ENCODE data around the gene DNAJC5.

DNAJC5 gene

GRCh38 chr20:63855363-63856097 is 39.4 kb upstream of the DNAJC5 start:
- Histone ChIP-seq H3K4me3 (ENCODE audit: low read depth, low read length) (peak overlapping the region; percentile 30), H3K4me1 (ENCODE audit: control insufficient read depth, insufficient read depth, low read length) (peaks cover 17% of the 10 kb centered on the region), H3K9me3 (ENCODE audit: control insufficient read depth, insufficient read depth, low read length) (no peaks in the 10 kb centered on the region), H3K9ac (ENCODE audit: low read depth, low read length) (peak overlapping the region; percentile 60), H3K36me3 (ENCODE audit: control insufficient read depth, insufficient read depth, low read length) (no peaks in the 10 kb centered on the region), H3K27me3 (ENCODE audit: control insufficient read depth, insufficient read depth, low read length) (no peaks in the 10 kb centered on the region)

DNA sequence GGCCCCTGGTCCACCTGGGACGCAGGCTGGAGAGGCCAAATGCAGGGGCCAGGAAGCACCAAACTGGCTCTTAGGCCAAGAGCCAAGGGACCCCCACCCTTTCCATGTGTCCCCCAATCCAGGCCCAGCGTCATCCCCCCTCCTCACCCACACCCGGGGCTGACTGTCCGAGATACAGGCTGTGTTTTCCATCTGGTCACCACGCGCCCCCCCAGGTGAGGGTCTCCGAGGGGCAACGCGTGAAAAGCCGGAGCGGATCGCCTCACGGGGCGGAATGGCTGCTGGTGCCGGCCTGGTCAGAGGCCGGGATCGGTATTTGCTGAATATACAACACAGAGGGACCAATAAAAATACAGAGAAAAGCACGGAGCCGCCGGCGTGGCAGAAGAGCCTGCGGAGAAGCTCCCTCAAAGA is 38.8 kb upstream of the DNAJC5 start:
- Histone ChIP-seq H3K36me3 (ENCODE audit: control insufficient read depth, insufficient read depth, low read length) (peaks cover under 1% of the 10 kb centered on the region), H3K27me3 (ENCODE audit: control insufficient read depth, insufficient read depth, low read length) (no peaks in the 10 kb centered on the region), H3K9ac (ENCODE audit: low read depth, low read length) (peak overlapping the region; percentile 60), H3K4me3 (ENCODE audit: low read depth, low read length) (peak overlapping the region; percentile 30), H3K9me3 (ENCODE audit: control insufficient read depth, insufficient read depth, low read length) (no peaks in the 10 kb centered on the region), H3K4me1 (ENCODE audit: control insufficient read depth, insufficient read depth, low read length) (peaks cover 17% of the 10 kb centered on the region)

GRCh38 chr20:63857764-63858392 is 37.0 kb upstream of the DNAJC5 start:
- no peaks in the 10 kb centered on the region for H3K9me3 ChIP-seq (ENCODE audit: control insufficient read depth, insufficient read depth, low read length)
- peak overlapping the region; percentile 65 for H3K9ac ChIP-seq (ENCODE audit: low read depth, low read length)

GRCh38 chr20:63858393-63859165 is 36.3 kb upstream of the DNAJC5 start:
- Histone ChIP-seq H3K9ac (ENCODE audit: low read depth, low read length) (peak overlapping the region; percentile 65), H3K4me3 (ENCODE audit: low read depth, low read length) (peak overlapping the region; percentile 35), H3K4me1 (ENCODE audit: control insufficient read depth, insufficient read depth, low read length) (peaks cover 22% of the 10 kb centered on the region), H3K9me3 (ENCODE audit: control insufficient read depth, insufficient read depth, low read length) (no peaks in the 10 kb centered on the region), H3K36me3 (ENCODE audit: control insufficient read depth, insufficient read depth, low read length) (peaks cover 16% of the 10 kb centered on the region), H3K27me3 (ENCODE audit: control insufficient read depth, insufficient read depth, low read length) (no peaks in the 10 kb centered on the region)

More at GRCh38 chr20:63857764-63858392, 37.0 kb upstream of the DNAJC5 start:
- Histone ChIP-seq H3K27me3 (ENCODE audit: control insufficient read depth, insufficient read depth, low read length) (no peaks in the 10 kb centered on the region), H3K4me1 (ENCODE audit: control insufficient read depth, insufficient read depth, low read length) (peaks cover 17% of the 10 kb centered on the region), H3K36me3 (ENCODE audit: control insufficient read depth, insufficient read depth, low read length) (peaks cover 16% of the 10 kb centered on the region), H3K4me3 (ENCODE audit: low read depth, low read length) (no peak overlapping the region)

DNA sequence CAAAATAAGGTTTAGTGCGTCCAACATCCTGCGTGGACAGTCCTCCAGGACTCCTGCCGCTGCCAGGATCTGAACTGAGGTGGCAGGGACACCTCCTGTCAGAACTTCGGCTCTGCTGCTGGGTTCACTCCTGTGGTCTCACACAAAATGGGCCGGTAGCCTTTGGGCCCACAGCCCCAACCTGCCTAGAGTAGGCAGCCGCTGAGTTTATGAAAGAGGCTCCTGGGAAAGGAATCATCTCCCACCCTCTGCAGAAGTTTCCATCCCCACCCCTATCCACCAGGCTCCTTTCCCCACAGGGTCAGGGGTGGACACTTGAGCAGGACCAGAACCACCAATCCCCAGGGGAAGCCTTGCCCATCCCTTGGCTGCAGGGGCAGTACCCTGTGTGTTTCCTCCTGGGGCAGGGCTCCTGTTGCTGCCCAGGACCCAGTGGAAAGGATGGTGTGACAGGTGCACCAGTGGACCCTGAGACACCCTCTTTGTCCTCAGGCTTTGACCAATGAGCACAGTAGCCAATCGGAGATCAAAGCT is 35.7 kb upstream of the DNAJC5 start:
- Histone ChIP-seq H3K36me3 (ENCODE audit: control insufficient read depth, insufficient read depth, low read length) (peaks cover 16% of the 10 kb centered on the region), H3K9me3 (ENCODE audit: control insufficient read depth, insufficient read depth, low read length) (no peaks in the 10 kb centered on the region), H3K9ac (ENCODE audit: low read depth, low read length) (peak overlapping the region; percentile 65), H3K4me1 (ENCODE audit: control insufficient read depth, insufficient read depth, low read length) (peaks cover 22% of the 10 kb centered on the region), H3K27me3 (ENCODE audit: control insufficient read depth, insufficient read depth, low read length) (no peaks in the 10 kb centered on the region), H3K4me3 (ENCODE audit: low read depth, low read length) (no peak overlapping the region)

DNA sequence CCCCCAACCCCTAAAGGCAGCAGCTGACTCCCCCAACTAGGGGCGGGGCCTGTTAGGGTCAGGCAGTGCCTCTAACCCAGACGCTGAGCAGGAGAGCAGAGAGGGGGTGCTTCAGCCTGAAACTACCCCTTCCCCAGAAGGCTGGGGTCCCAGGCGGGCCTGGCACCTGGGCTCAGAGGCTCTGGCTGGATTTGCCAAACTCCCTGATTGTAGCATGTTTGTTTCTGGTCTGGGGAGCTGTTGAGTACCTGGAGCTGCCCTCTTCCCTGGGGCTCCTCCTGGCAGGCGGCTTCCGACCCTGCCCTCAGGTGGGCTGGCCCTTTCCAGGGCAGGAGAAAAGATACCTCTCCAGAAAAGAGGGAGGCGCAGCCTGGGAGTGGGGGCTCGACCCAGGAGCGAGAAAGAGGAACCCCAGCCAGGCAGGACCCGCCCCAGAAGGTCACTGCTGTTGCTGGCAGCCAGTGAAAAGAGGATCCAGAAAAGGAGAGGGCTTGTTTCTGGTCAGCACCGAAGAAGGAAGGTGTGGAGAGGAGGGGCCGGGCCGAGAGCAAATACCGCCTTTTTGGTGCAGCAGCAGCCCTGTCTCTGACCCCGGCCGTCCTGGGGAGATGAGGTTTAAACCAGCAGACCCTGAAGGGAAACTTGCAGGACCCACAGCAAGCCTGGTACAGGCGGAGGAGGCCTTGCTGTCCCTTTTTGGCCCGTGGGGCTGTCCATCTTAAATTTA is 34.4 kb upstream of the DNAJC5 start:
- Histone ChIP-seq H3K4me3 (ENCODE audit: low read depth, low read length) (no peak overlapping the region), H3K9me3 (ENCODE audit: control insufficient read depth, insufficient read depth, low read length) (no peaks in the 10 kb centered on the region), H3K9ac (ENCODE audit: low read depth, low read length) (peak overlapping the region; percentile 5), H3K4me1 (ENCODE audit: control insufficient read depth, insufficient read depth, low read length) (peaks cover 22% of the 10 kb centered on the region), H3K36me3 (ENCODE audit: control insufficient read depth, insufficient read depth, low read length) (peaks cover 16% of the 10 kb centered on the region), H3K27me3 (ENCODE audit: control insufficient read depth, insufficient read depth, low read length) (no peaks in the 10 kb centered on the region)

- Histone ChIP-seq H3K9ac (ENCODE audit: low read depth, low read length) (peak within 1 kb of the TSS; percentile 5), H3K27me3 (ENCODE audit: control insufficient read depth, insufficient read depth, low read length) (no peaks in the 10 kb centered on the region), H3K4me1 (ENCODE audit: control insufficient read depth, insufficient read depth, low read length) (peaks cover 19% of the 10 kb centered on the region), H3K4me3 (ENCODE audit: low read depth, low read length) (no peak within 1 kb of the TSS), H3K36me3 (ENCODE audit: control insufficient read depth, insufficient read depth, low read length) (peaks cover 16% of the 10 kb centered on the region), H3K9me3 (ENCODE audit: control insufficient read depth, insufficient read depth, low read length) (no peaks in the 10 kb centered on the region)
These were observed 33.5 kb upstream of the DNAJC5 start, which contains the start of gene ABHD16B for GRCh38 chr20:63861365-63861934. ABHD16B (plus strand) TSS chr20:63861498; CDS start chr20:63861541, 43 bp downstream.

DNA sequence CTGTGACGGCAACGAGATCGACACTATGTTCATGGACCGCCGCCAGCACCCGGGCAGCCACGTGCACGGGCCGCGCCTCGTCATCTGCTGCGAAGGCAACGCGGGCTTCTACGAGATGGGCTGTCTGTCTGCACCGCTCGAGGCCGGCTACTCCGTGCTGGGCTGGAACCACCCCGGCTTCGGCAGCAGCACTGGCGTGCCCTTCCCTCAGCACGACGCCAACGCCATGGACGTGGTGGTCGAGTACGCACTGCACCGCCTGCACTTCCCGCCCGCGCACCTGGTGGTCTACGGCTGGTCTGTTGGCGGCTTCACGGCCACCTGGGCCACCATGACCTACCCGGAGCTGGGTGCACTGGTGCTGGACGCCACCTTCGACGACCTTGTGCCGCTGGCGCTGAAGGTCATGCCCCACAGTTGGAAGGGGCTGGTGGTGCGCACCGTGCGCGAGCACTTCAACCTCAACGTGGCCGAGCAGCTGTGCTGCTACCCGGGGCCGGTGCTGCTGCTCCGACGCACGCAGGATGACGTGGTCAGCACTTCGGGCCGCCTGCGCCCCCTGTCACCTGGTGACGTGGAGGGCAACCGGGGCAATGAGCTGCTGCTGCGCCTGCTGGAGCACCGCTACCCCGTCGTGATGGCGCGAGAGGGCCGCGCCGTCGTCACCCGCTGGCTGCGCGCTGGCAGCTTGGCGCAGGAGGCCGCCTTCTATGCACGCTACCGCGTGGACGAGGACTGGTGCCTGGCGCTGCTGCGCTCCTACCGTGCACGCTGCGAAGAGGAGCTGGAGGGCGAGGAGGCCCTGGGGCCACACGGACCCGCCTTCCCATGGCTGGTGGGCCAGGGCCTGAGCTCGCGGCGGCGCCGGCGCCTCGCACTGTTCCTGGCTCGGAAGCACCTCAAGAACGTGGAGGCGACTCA is 32.7 kb upstream of the DNAJC5 start:
- Histone ChIP-seq H3K36me3 (ENCODE audit: control insufficient read depth, insufficient read depth, low read length) (peaks cover 16% of the 10 kb centered on the region), H3K9ac (ENCODE audit: low read depth, low read length) (no peak overlapping the region), H3K4me1 (ENCODE audit: control insufficient read depth, insufficient read depth, low read length) (peaks cover 19% of the 10 kb centered on the region), H3K4me3 (ENCODE audit: low read depth, low read length) (no peak overlapping the region), H3K9me3 (ENCODE audit: control insufficient read depth, insufficient read depth, low read length) (no peaks in the 10 kb centered on the region), H3K27me3 (ENCODE audit: control insufficient read depth, insufficient read depth, low read length) (no peaks in the 10 kb centered on the region)

- peak overlapping the region; percentile 89 for H3K9ac ChIP-seq (ENCODE audit: low read depth, low read length)
- peaks cover 16% of the 10 kb centered on the region for H3K36me3 ChIP-seq (ENCODE audit: control insufficient read depth, insufficient read depth, low read length)
- peak overlapping the region; percentile 92 for H3K4me3 ChIP-seq (ENCODE audit: low read depth, low read length)
- peaks cover 15% of the 10 kb centered on the region for H3K4me1 ChIP-seq (ENCODE audit: control insufficient read depth, insufficient read depth, low read length)
- no peaks in the 10 kb centered on the region for H3K27me3 ChIP-seq (ENCODE audit: control insufficient read depth, insufficient read depth, low read length)
- H3K9me3 ChIP-seq (ENCODE audit: control insufficient read depth, insufficient read depth, low read length), result no peaks in the 10 kb centered on the region
These were observed 31.7 kb upstream of the DNAJC5 start for GRCh38 chr20:63863021-63863797.
